Nephron (organoid): Measurements from ENCODE around the gene RHBDD2.
"Not testable (repeated sequence)": the region's sequence is repeated elsewhere in the genome, so short reads cannot be mapped to it uniquely, and the experiment has no call there.

Experiments used
- H3K27ac Mint-ChIP-seq, 3 experiments: 2 replicates each; pipeline ENCODE4 v1.8.0; 2020; ENCODE audit warnings: mixed read lengths in 3 of 3, mild to moderate bottlenecking in 2 of 3, moderate library complexity in 1 of 3
- H3K27me3 Mint-ChIP-seq: 2 replicates; pipeline ENCODE4 v1.8.0; 2021; ENCODE audit warnings: low read depth, mild to moderate bottlenecking, moderate library complexity, mixed read lengths
- H3K36me3 Mint-ChIP-seq: 2 replicates; pipeline ENCODE4 v1.8.0; 2020; ENCODE audit warnings: low read depth, mixed read lengths
- H3K4me1 Mint-ChIP-seq: 2 replicates; pipeline ENCODE4 v1.8.0; 2020; ENCODE audit warnings: mixed read lengths
- H3K4me3 Mint-ChIP-seq, 3 experiments: 2 replicates each; pipeline ENCODE4 v1.8.0; 2020; ENCODE audit warnings: mild to moderate bottlenecking in 3 of 3, mixed read lengths in 3 of 3, moderate library complexity in 2 of 3
- H3K9me3 Mint-ChIP-seq: 2 replicates; pipeline ENCODE4 v1.8.0; 2020; ENCODE audit warnings: mixed read lengths
- TF ChIP-seq, protein P1 (sequence below), 3 experiments: fragments of 200-600 bp; sonication (generic); IDR thresholded peaks; one replicate each; pipeline ENCODE4 v1.5.0; 2021; ENCODE audit warnings: antibody characterized with exemption in 3 of 3; ENCODE audit not compliant: unreplicated experiment in 3 of 3

Gene RHBDD2

DNA sequence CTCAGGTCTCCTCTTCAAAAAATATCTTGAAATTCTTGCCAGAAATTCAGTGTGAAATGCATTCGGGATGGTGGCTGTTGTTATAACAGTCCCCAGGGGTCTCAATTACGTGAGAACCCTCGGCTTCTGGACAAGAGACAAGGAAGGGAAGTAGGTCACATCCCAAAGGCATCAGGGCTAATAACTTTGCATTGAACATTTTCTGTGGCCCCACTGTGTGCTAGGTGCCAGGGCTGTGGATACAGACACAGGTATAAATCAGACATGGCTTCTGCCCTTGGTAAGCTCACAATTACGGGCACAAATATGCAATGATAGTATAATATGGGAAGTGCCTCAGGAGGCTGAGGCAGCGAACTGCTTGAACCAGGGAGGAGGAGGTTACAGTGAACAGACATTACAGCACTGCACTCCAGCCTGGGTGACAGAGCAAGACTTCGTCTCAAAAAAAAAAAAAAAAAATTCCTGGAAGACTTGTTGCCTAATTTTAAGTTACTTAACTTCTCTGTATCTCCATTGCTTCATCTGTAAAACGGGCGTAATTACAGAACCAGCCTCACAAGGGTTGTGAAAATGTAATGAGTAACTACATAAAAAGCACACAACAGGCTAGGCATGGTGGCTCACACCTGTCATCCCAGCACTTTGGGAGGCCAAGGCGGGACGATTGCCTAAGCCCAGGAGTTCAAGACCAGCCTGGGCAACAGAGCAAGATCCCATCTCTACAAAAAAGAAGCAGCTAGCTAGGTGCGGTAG lies 2.5 kb upstream of the RHBDD2 start:
- H3K27me3 Mint-ChIP-seq, result no peaks in the 10 kb centered on the region

DNA sequence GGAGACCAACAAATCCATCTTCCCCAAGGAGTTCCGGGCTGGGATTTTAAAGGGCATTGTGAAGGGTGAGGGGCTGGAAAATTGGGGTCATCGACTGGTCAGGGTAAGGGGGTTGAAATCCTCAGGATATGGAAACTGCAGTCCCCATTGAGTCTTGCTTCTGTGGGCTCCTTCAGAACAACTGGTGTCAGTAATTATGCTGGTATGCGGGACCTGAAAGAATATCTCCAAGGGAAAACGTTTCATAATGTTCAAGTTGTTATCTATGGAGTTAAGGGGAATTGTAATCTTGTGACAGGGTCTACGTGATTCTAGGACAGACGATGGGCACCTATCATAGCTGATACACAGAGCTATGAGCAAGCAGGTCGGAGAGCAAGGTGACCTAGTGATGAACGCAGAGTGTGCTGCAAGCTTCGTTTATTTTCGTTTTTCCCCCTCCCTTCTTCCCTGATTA lies 494 bp upstream of the RHBDD2 start:
- TF ChIP-seq, protein P1, sequence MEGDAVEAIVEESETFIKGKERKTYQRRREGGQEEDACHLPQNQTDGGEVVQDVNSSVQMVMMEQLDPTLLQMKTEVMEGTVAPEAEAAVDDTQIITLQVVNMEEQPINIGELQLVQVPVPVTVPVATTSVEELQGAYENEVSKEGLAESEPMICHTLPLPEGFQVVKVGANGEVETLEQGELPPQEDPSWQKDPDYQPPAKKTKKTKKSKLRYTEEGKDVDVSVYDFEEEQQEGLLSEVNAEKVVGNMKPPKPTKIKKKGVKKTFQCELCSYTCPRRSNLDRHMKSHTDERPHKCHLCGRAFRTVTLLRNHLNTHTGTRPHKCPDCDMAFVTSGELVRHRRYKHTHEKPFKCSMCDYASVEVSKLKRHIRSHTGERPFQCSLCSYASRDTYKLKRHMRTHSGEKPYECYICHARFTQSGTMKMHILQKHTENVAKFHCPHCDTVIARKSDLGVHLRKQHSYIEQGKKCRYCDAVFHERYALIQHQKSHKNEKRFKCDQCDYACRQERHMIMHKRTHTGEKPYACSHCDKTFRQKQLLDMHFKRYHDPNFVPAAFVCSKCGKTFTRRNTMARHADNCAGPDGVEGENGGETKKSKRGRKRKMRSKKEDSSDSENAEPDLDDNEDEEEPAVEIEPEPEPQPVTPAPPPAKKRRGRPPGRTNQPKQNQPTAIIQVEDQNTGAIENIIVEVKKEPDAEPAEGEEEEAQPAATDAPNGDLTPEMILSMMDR (IDR thresholded peaks at IDR 0.05; ENCODE audit: unreplicated experiment in 3 of 3), result no peak

More for the DNA sequence above, 2.5 kb upstream of the RHBDD2 start:
- Mint-ChIP-seq H3K36me3 (peaks cover 5% of the 10 kb centered on the region), H3K27ac (no peak overlapping the region), H3K4me3 (peak overlapping the region in 2 of 3 experiments; percentile 20 to 54), H3K4me1 (peaks cover 30% of the 10 kb centered on the region), H3K9me3 (no peaks in the 10 kb centered on the region)
- TF ChIP-seq, protein P1 (IDR thresholded peaks at IDR 0.05; ENCODE audit: unreplicated experiment in 3 of 3), result no peak

DNA sequence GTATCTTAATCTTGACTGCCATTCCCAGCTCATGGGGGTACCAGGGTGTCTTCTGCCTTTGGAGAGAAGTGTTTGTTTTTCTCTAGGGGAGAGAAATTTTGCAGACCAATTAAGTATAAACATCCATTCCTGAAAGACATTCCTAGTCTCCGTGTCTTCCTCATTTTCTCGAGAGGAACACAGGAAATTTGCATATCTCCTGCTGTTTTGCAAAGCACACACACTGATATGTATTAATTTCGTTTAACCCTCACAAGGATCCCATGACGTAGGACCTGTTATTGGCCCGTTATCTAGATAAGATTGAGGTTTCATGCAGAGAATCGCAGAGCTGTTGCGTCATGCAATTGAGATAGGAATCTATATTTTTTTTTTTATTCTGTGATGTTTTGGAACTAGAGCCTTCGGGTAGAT lies 944 bp downstream of the RHBDD2 start:
- peak overlapping the region; percentile 94 to 96 (median 94) for H3K4me3 Mint-ChIP-seq
- TF ChIP-seq, protein P1 (IDR thresholded peaks at IDR 0.05; ENCODE audit: unreplicated experiment in 3 of 3), result no peak
- no peaks in the 10 kb centered on the region for H3K9me3 Mint-ChIP-seq
- H3K36me3 Mint-ChIP-seq, result peaks cover 33% of the 10 kb centered on the region
- H3K4me1 Mint-ChIP-seq, result peaks cover 30% of the 10 kb centered on the region
- no peaks in the 10 kb centered on the region for H3K27me3 Mint-ChIP-seq
- peak overlapping the region; percentile 40 to 94 (median 86) for H3K27ac Mint-ChIP-seq

More for the DNA sequence above, 494 bp upstream of the RHBDD2 start:
- H3K4me1 Mint-ChIP-seq, result peaks cover 30% of the 10 kb centered on the region
- no peaks in the 10 kb centered on the region for H3K9me3 Mint-ChIP-seq
- H3K27ac Mint-ChIP-seq, result peak overlapping the region; percentile 82 to 96 (median 90)
- H3K27me3 Mint-ChIP-seq, result no peaks in the 10 kb centered on the region
- peak overlapping the region; percentile 94 to 96 (median 94) for H3K4me3 Mint-ChIP-seq
- peaks cover 22% of the 10 kb centered on the region for H3K36me3 Mint-ChIP-seq

DNA sequence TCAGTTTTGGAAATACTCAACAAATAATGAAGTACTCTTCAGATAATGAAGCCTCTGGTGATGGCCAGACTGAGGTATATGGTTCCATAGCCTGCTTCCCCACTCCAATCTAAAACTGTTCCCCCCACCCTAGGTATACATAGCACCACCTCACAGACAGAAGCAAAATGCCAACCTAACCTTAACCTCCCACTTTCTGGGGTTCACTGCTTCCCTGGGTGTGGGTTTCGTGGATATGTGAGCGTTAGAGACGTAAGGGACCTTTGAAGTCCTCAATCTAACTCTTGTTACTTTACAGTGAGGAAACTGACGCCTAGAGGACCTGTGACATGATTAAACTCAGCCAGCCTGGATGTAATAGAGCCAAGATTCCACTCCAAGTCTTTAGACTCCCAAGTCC lies 1.4 kb downstream of the RHBDD2 start:
- Mint-ChIP-seq H3K27ac (peak overlapping the region in 2 of 3 experiments; percentile 40 to 86), H3K4me1 (peaks cover 30% of the 10 kb centered on the region), H3K27me3 (no peaks in the 10 kb centered on the region), H3K36me3 (peaks cover 35% of the 10 kb centered on the region), H3K4me3 (peak overlapping the region; percentile 94 to 96 (median 94)), H3K9me3 (no peaks in the 10 kb centered on the region)
- TF ChIP-seq, protein P1 (IDR thresholded peaks at IDR 0.05; ENCODE audit: unreplicated experiment in 3 of 3), result no peak

DNA sequence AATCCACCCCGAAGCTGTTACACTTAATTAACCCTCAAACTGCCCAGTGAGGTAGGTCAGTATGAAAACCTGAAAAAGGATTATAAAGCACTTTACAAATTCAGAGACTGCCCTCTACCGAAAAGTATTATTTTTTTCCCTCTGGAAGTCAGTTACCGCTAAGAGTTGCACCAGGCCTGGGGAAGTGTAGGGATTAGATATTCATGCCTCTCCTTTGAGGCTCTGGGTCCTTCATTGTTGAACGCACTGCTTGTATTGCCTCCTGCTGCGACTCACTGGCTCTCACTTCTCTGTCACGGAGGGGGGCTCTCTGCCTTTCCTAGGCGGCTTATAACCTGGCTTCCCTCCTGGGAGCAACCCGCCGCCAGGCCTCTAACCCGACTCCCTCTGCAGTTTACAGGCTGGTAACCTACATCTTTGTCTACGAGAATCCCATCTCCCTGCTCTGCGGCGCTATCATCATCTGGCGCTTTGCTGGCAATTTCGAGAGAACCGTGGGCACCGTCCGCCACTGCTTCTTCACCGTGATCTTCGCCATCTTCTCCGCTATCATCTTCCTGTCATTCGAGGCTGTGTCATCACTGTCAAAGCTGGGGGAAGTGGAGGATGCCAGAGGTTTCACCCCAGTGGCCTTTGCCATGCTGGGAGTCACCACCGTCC lies 2.7 kb downstream of the RHBDD2 start:
- Mint-ChIP-seq H3K36me3 (peaks cover 47% of the 10 kb centered on the region), H3K27ac (peak overlapping the region; percentile 27 to 52 (median 49)), H3K4me1 (peaks cover 30% of the 10 kb centered on the region), H3K9me3 (no peaks in the 10 kb centered on the region), H3K4me3 (peak overlapping the region; percentile 61 to 79 (median 71)), H3K27me3 (no peaks in the 10 kb centered on the region)
- TF ChIP-seq, protein P1 (IDR thresholded peaks at IDR 0.05; ENCODE audit: unreplicated experiment in 3 of 3), result peak in 1 of 3 experiments; percentile 9

DNA sequence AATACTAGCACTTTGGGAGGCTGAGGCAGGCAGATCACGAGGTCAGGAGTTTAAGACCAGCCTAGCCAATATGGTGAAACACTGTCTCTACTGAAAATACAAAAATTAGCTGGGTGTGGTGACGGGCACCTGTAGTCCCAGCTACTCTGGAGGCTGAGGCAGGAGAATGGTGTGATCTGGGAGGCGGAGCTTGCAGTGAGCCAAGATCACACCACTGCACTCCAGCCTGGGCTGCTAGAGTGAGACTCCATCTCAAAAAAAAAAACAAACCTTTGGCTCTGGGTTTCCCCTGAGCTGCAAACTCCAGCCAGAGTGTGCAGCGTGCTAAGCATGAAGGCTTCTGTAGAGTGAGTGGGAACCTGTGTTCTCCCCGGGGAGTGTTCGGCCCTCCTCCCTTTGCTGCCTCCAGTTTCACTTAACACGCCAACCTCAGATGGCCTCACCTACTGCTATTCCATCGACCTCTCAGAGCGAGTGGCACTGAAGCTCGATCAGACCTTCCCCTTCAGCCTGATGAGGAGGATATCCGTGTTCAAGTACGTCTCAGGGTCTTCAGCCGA lies 4.5 kb downstream of the RHBDD2 start:
- H3K4me3 Mint-ChIP-seq, H3K9me3 Mint-ChIP-seq, H3K27ac Mint-ChIP-seq, H3K27me3 Mint-ChIP-seq: not testable (repeated sequence)
- Mint-ChIP-seq H3K36me3 (peaks cover 56% of the 10 kb centered on the region), H3K4me1 (peaks cover 23% of the 10 kb centered on the region)
